Breast epithelium (tissue), 4 donors: Measurements from ENCODE around the gene BLOC1S3. TPM values are rescaled to one million over a fixed set of nuclear protein-coding genes. Genes with fewer than 3 reads are reported as not detected.

Experiments used
- DNase-seq, 2 donors: peaks; one replicate each; pipeline ENCODE4 v3.0.0-alpha.2; 2019; ENCODE audit warnings: low spot score in 2 of 2
- H3K27ac ChIP-seq, 2 donors: fragments of 200-600 bp; sonication (generic) in 1 of 2; one replicate each; pipeline ENCODE4 v1.5.1; 2016 to 2019; ENCODE audit warnings: mild to moderate bottlenecking in 1 of 2
- H3K27me3 ChIP-seq, 2 donors: fragments of 200-600 bp; sonication (generic) in 1 of 2; one replicate each; pipeline versions ENCODE4 v1.5.1 to v1.6.0; 2017 to 2019; ENCODE audit warnings: control low read depth in 1 of 2, mild to moderate bottlenecking in 1 of 2
- H3K36me3 ChIP-seq: fragments of 200-600 bp; one replicate; pipeline ENCODE4 v1.5.1; 2019
- H3K4me1 ChIP-seq, 2 donors: fragments of 200-600 bp; sonication (generic); one replicate each; pipeline ENCODE4 v1.5.1; 2016 to 2019; ENCODE audit warnings: control low read depth in 1 of 2
- H3K4me3 ChIP-seq, 3 donors: fragments of 200-600 bp; sonication (generic); 1 replicate in 2 of 3; 2 replicates in 1 of 3; pipeline ENCODE4 v1.5.1; 2016 to 2019; ENCODE audit warnings: mild to moderate bottlenecking in 3 of 3, moderate library complexity in 2 of 3
- H3K9me3 ChIP-seq, 2 donors: fragments of 200-600 bp; sonication (generic) in 1 of 2; one replicate each; pipeline ENCODE4 v1.5.1; 2016 to 2019; ENCODE audit warnings: control low read depth in 1 of 2
- POLR2A ChIP-seq: fragments of 450-650 bp; IDR thresholded peaks from one replicate; pipeline ENCODE4 v1.6.1; 2016; ENCODE audit warnings: antibody characterized with exemption, mild to moderate bottlenecking, moderate library complexity
- POLR2AphosphoS5 ChIP-seq, 3 donors: sonication (generic); formaldehyde crosslinking; IDR thresholded peaks; one replicate each; pipeline ENCODE4 v1.6.1; 2017; ENCODE audit warnings: antibody characterized with exemption in 3 of 3
- intact Hi-C: fragments of 100-400 bp; cut with DNase I; formaldehyde crosslinking; loops from one replicate; pipeline ENCODE4 v1.15.1; 2023; ENCODE audit warnings: low total_unique reads
- total RNA-seq, 3 donors: library from RNA; depleted of rRNA; stranded (reverse); fragments of >200 nt; gene quantifications; one replicate each; pipeline ENCODE4 v1.1.0, GENCODE V29; 2016
- TF ChIP-seq, protein P1 (sequence below), 3 donors: fragments of 450-650 bp; IDR thresholded peaks; one replicate each; pipeline ENCODE4 v1.5.1; 2016 to 2017; ENCODE audit warnings: antibody characterized with exemption in 3 of 3, mild to moderate bottlenecking in 3 of 3, moderate library complexity in 3 of 3

The BLOC1S3 gene
- total RNA-seq, 3 donors from 2014 or later = 10.2 to 13.0 (median 10.6) TPM

DNA sequence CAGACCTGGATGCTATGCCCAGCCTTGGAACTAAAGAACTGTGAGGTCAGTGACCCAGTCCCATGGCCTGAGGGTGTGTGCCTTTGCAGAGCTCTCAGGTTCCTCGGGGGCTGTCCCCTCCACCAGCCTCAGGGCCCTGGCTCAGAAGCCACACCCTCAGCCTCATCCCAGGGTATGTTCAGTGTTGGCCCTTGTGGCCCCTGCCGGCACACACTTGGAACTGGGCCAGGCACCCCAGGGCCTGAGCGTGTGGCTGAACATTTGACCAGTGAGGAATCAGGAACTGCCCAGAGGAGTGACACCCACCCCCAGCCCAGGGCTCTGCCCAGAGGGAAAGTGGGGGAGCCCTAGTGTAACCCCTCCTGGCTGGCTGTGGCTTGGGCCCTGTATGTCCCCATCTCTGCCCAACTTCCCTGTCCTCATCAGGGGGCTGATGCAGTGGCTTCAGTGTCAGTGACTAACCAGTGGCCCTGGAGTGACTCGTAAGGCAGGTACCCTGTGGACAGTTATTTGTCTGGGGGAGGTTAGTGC is 27.8 kb upstream of the BLOC1S3 start:
- Histone ChIP-seq H3K4me3 (no peak overlapping the region), H3K27ac (no peak overlapping the region), H3K27me3 (peaks cover 2 to 8% of the 10 kb centered on the region in 2 donors), H3K4me1 (peaks cover 19% of the 10 kb centered on the region in 2 donors), H3K9me3 (no peaks in the 10 kb centered on the region), H3K36me3 (no peaks in the 10 kb centered on the region)
- TF ChIP-seq, protein P1, sequence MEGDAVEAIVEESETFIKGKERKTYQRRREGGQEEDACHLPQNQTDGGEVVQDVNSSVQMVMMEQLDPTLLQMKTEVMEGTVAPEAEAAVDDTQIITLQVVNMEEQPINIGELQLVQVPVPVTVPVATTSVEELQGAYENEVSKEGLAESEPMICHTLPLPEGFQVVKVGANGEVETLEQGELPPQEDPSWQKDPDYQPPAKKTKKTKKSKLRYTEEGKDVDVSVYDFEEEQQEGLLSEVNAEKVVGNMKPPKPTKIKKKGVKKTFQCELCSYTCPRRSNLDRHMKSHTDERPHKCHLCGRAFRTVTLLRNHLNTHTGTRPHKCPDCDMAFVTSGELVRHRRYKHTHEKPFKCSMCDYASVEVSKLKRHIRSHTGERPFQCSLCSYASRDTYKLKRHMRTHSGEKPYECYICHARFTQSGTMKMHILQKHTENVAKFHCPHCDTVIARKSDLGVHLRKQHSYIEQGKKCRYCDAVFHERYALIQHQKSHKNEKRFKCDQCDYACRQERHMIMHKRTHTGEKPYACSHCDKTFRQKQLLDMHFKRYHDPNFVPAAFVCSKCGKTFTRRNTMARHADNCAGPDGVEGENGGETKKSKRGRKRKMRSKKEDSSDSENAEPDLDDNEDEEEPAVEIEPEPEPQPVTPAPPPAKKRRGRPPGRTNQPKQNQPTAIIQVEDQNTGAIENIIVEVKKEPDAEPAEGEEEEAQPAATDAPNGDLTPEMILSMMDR (IDR thresholded peaks at IDR 0.05) = no peak
- TF ChIP-seq POLR2AphosphoS5 (IDR thresholded peaks at IDR 0.05) (no peak), POLR2A (no peak)
- intact Hi-C loops = no loop called here
- DNase-seq = no peak

DNA sequence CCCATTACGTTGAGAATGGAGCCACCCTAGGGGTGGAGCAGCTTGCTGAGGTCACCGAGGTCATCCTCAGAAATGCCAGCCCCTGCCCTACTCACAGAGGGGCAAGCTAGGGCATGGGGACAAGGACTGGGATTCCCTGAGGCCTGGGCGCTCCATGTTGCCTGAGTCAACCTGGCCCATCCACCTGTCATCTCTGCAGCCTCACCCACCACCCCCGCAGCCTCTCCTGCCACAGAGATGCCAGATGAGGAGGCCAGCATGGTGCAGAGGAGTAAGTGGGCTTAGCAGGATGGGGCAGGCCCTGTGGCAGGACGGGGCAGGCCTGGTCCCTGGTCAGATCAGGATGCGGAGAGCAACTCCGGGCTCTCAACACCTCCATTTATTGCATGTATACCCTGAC is 27.3 kb upstream of the BLOC1S3 start:
- Histone ChIP-seq H3K9me3 (no peaks in the 10 kb centered on the region), H3K4me3 (no peak overlapping the region), H3K27ac (no peak overlapping the region), H3K36me3 (no peaks in the 10 kb centered on the region), H3K4me1 (peaks cover 19% of the 10 kb centered on the region in 2 donors), H3K27me3 (peaks cover 2 to 8% of the 10 kb centered on the region in 2 donors)
- no peak for TF ChIP-seq POLR2AphosphoS5 (IDR thresholded peaks at IDR 0.05)
- DNase-seq = no peak
- intact Hi-C loops = no loop called here

DNA sequence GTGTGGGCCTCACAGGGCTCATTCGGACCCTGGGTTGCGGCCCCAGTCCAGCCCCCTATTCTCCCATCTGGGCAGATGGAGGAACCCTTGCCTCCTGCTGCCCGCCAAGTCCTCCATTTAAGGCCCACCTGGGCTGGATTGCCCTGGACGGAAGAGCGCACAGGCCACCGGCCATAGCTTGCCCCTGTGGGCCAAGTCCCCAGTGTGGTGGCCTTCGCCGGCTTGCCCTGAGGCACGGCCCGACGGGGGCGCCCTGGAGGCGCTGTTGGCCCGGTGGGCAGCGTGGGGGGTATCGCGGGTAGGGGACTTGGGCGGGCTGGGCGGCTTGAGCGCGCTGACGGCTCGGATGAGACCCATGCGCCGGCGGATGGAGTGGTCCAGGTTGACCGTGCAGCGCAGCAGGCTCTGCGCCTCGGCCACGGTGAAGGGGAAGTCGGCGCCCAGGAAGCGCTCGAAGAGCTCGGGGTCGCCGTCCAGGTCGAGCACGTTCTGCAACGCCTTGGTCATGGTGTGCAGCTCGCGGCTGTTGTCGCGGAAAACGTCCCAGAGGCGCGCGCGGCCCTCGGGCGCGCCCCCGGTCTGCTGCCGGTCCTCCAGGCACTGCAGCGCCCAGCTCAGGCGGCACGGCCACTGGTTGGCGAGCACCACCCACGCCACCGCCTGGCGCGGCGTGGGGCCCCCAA is 26.6 kb upstream of the BLOC1S3 start:
- no peak for TF ChIP-seq POLR2AphosphoS5 (IDR thresholded peaks at IDR 0.05)
- peaks cover 19% of the 10 kb centered on the region in 2 donors for H3K4me1 ChIP-seq
- no peaks in the 10 kb centered on the region for H3K9me3 ChIP-seq
- intact Hi-C loops = no loop called here
- H3K27me3 ChIP-seq = peaks cover 2 to 8% of the 10 kb centered on the region in 2 donors
- H3K27ac ChIP-seq = no peak overlapping the region
- peak overlapping the region in 2 of 3 donors; percentile 46 to 64 for H3K4me3 ChIP-seq
- no peaks in the 10 kb centered on the region for H3K36me3 ChIP-seq
- DNase-seq = no peak

- Histone ChIP-seq H3K27ac (peak overlapping the region in 1 of 2 donors; percentile 9), H3K36me3 (no peaks in the 10 kb centered on the region), H3K27me3 (peaks cover 2 to 8% of the 10 kb centered on the region in 2 donors), H3K4me1 (peaks cover 19% of the 10 kb centered on the region in 2 donors), H3K9me3 (no peaks in the 10 kb centered on the region), H3K4me3 (peak overlapping the region; percentile 18 to 64 (median 46))
- intact Hi-C loops = no loop called here
- TF ChIP-seq POLR2AphosphoS5 (IDR thresholded peaks at IDR 0.05) (peak in 1 of 3 donors; percentile 44), POLR2A (no peak)
- TF ChIP-seq, protein P1 (IDR thresholded peaks at IDR 0.05) = no peak
- DNase-seq = peak in 1 of 2 donors; percentile 50
Measured at GRCh38 chr19:45152504-45153338, 25.9 kb upstream of the BLOC1S3 start.

GRCh38 chr19:45153339-45154063 is 25.1 kb upstream of the BLOC1S3 start:
- Histone ChIP-seq H3K4me3 (peak overlapping the region; percentile 18 to 64 (median 46)), H3K27me3 (peaks cover 2 to 8% of the 10 kb centered on the region in 2 donors), H3K27ac (peak overlapping the region in 1 of 2 donors; percentile 9), H3K4me1 (peaks cover 19% of the 10 kb centered on the region in 2 donors), H3K36me3 (no peaks in the 10 kb centered on the region), H3K9me3 (no peaks in the 10 kb centered on the region)
- TF ChIP-seq POLR2AphosphoS5 (IDR thresholded peaks at IDR 0.05) (no peak), POLR2A (no peak)
- TF ChIP-seq, protein P1 (IDR thresholded peaks at IDR 0.05) = no peak
- DNase-seq = no peak
- intact Hi-C loops = no loop called here
